ENCODE results near the gene STK31. TPM values are rescaled to one million over a fixed set of nuclear protein-coding genes. Genes with fewer than 3 reads are reported as not detected.

Gene STK31
- total RNA-seq = 1 to 10 TPM in 1 of 4 donors, under 1 TPM in 3; 0.17 to 1.6 (median 0.52) TPM

- TF ChIP-seq, protein P1, sequence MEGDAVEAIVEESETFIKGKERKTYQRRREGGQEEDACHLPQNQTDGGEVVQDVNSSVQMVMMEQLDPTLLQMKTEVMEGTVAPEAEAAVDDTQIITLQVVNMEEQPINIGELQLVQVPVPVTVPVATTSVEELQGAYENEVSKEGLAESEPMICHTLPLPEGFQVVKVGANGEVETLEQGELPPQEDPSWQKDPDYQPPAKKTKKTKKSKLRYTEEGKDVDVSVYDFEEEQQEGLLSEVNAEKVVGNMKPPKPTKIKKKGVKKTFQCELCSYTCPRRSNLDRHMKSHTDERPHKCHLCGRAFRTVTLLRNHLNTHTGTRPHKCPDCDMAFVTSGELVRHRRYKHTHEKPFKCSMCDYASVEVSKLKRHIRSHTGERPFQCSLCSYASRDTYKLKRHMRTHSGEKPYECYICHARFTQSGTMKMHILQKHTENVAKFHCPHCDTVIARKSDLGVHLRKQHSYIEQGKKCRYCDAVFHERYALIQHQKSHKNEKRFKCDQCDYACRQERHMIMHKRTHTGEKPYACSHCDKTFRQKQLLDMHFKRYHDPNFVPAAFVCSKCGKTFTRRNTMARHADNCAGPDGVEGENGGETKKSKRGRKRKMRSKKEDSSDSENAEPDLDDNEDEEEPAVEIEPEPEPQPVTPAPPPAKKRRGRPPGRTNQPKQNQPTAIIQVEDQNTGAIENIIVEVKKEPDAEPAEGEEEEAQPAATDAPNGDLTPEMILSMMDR (IDR thresholded peaks at IDR 0.05; ENCODE audit: low read depth) = no peak
Observed at GRCh38 chr7:23710000-23710399, at the start of gene STK31. Gene STK31, plus strand, starts transcription at chr7:23710219. Its CDS starts 67 bp downstream, at chr7:23710286.

GRCh38 chr7:23661385-23661784, 48.6 kb upstream of the STK31 start:
- TF ChIP-seq, protein P1 (IDR thresholded peaks at IDR 0.05; ENCODE audit: low read depth) = no peak

- TF ChIP-seq, protein P1 (IDR thresholded peaks at IDR 0.05; ENCODE audit: low read depth) = no peak
Observed at GRCh38 chr7:23662124-23662983, 47.7 kb upstream of the STK31 start.

GRCh38 chr7:23662984-23663313, 47.1 kb upstream of the STK31 start:
- TF ChIP-seq, protein P1 (IDR thresholded peaks at IDR 0.05; ENCODE audit: low read depth) = no peak

DNA sequence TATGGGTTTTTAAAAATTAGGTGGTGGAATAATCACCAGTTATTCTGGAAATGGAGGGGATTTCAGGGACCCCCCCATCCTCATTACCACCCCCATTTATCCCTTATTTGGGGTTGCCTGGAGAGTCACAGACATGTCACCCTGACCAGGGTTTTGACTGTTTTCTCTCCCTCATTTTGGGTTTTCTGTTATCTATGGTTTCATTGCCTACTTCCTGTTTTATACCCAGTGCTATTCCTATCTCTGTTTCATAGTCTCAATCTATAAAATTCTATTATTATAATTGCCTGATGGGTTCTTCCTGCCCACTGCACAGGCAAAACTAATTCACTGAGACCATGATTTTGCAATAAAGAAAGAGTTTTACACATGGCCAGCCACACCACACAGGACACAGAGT, 45.9 kb upstream of the STK31 start:
- TF ChIP-seq, protein P1 (IDR thresholded peaks at IDR 0.05; ENCODE audit: low read depth) = no peak

DNA sequence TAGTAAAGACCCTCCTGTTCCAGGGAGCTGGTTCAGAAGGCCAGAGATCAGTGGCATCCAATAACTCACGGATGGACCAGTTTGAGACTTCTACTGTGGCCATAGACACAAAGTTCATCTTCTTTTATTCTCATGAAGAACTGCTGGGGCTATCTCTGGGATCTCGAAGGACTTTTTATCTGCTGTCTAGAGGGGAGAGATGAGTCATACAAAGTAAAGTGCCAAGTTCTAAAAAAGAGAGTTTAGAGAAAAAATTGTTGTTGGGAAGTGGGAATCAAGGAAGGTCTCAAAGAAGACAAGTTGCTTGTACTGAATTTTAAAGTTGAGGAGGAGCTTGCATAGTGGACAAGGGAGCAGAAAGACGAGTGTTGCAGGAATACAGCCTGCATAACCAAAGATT, 38.0 kb upstream of the STK31 start:
- TF ChIP-seq, protein P1 (IDR thresholded peaks at IDR 0.05; ENCODE audit: low read depth) = no peak

DNA sequence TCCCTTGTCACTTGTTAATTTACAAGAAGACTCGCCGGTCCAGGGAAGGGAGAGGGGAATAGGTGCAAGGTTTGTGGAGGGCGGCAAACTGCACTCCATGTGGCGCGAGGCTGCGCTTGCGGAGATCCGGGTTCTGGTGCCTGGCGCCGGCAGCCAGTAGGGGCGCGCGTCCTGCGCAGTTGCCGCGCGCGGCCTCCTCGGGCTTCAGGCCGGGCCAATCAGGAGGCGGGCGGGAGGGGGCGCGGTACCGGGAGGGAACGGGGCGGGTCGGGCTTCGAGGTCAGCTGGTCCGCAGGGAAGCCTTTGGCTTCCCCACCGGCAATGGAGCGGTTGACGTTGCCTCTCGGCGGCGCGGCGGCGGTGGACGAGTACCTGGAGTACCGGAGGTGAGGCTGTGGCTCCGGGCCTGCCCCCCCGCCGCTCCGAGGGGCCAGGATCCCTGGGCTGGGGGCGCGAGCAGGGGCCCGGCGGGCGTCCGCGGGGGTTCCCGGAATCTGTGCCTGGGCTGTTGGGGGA, 30.1 kb upstream of the STK31 start, which contains the start of gene FAM221A:
Gene FAM221A (plus strand): TSS at position 302 of the 516 bp plus-strand sequence. CDS start 20 bp downstream, at position 322.
- TF ChIP-seq, protein P1 (IDR thresholded peaks at IDR 0.05; ENCODE audit: low read depth) = no peak

Data from subcutaneous adipose tissue (tissue), 4 donors.